NT2/D1 (cell line): ENCODE data around the gene MYO1E.

ENCODE experiments used
- DNase-seq: peaks from one replicate; pipeline ENCODE4 v3.0.0-alpha.2; 2011; ENCODE audit warnings: low read depth, low spot score
- H3K27me3 ChIP-seq: 2 replicates; pipeline ENCODE4 v1.6.0; 2011; ENCODE audit warnings: mild to moderate bottlenecking; ENCODE audit not compliant: insufficient read length, insufficient read depth
- H3K36me3 ChIP-seq: 2 replicates; pipeline ENCODE4 v1.6.1; 2011; ENCODE audit warnings: mild to moderate bottlenecking, low read length, mixed read lengths; ENCODE audit not compliant: insufficient read depth, insufficient read length
- H3K4me1 ChIP-seq: 2 replicates; pipeline ENCODE4 v1.5.1; 2011; ENCODE audit not compliant: insufficient read depth, insufficient read length
- H3K4me3 ChIP-seq: 2 replicates; pipeline ENCODE4 v1.5.1; 2011; ENCODE audit warnings: low read depth; ENCODE audit not compliant: insufficient read length
- H3K9ac ChIP-seq: 2 replicates; pipeline ENCODE4 v1.6.0; 2011; ENCODE audit warnings: low read depth; ENCODE audit not compliant: insufficient read length
- H3K9me3 ChIP-seq: 2 replicates; pipeline ENCODE4 v1.5.1; 2011; ENCODE audit warnings: mild to moderate bottlenecking, low read length; ENCODE audit not compliant: insufficient read depth
- SUZ12 ChIP-seq: IDR thresholded peaks from 2 replicates; pipeline ENCODE4 v1.6.1; 2011; ENCODE audit not compliant: insufficient read length, insufficient read depth; ENCODE audit errors: extremely low read depth
- YY1 ChIP-seq: IDR thresholded peaks from 2 replicates; pipeline ENCODE4 v1.6.1; 2011; ENCODE audit not compliant: insufficient read length, insufficient read depth
- ZNF274 ChIP-seq: IDR thresholded peaks from 2 replicates; pipeline ENCODE4 v1.6.1; 2011; ENCODE audit warnings: mild to moderate bottlenecking, low read depth, low read length

Gene MYO1E

DNA sequence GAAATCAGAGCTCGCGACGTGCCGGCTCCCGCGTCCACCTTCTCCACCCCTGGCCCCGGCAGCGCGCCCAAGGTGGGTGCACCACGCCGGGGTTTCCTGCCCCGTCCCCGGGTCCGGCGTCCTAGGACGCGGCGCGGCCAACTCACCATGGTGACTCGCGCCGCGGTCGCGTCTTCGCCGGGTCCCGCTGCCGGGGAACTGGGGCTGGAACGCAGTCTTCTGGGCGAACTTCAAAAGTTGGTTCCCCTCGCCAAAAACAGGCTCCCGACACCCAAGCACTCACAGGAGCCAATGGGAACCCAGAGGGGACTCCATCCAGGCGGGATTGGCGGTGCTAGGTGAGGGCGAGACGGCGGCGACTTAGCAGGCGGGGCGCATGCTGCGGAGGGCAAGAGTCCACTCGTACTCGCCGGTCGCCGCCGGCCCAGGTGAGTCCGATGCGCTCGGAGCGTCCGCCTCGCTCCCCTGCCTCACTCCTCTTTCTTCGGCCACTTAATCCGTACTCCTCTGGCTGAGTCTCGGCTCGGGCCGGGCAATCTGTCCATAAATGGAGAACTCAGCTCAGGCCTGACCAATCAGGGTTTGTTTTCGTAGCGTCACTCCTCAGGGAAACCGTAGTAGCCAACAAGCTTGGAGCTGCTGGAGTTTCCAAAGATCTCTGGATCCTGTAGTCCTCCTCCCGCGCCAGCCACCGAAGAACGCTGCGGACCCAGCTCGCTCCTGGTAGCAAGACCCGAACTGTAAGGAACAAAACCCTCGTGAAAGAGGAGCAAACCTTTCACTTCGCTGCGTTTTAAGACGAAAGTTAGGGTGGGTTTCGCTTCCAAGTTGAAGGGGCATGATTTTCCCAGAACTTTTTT lies at the start of gene MYO1E:
Gene MYO1E, minus strand, starts transcription at position 520 of the 860 bp plus-strand sequence. Its CDS starts 371 bp downstream, at position 149.
- Histone ChIP-seq H3K9me3 (no peaks in the 10 kb centered on the region), H3K27me3 (peaks cover 26% of the 10 kb centered on the region), H3K9ac (peak within 1 kb of the TSS; percentile 90), H3K4me3 (peak within 1 kb of the TSS; percentile 94), H3K4me1 (no peaks in the 10 kb centered on the region), H3K36me3 (no peaks in the 10 kb centered on the region)
- peak; percentile 97 for DNase-seq
- TF ChIP-seq ZNF274 (no peak), SUZ12 (no peak), YY1 (no peak)

GRCh38 chr15:59420986-59421618 lies 48.4 kb upstream of the MYO1E start:
- Histone ChIP-seq H3K9ac (no peak overlapping the region), H3K9me3 (no peaks in the 10 kb centered on the region), H3K4me3 (no peak overlapping the region), H3K4me1 (no peaks in the 10 kb centered on the region), H3K36me3 (no peaks in the 10 kb centered on the region), H3K27me3 (no peaks in the 10 kb centered on the region)
- DNase-seq: peak; percentile 81
- TF ChIP-seq YY1: no peak
- TF ChIP-seq ZNF274: no peak
- no peak for TF ChIP-seq SUZ12

DNA sequence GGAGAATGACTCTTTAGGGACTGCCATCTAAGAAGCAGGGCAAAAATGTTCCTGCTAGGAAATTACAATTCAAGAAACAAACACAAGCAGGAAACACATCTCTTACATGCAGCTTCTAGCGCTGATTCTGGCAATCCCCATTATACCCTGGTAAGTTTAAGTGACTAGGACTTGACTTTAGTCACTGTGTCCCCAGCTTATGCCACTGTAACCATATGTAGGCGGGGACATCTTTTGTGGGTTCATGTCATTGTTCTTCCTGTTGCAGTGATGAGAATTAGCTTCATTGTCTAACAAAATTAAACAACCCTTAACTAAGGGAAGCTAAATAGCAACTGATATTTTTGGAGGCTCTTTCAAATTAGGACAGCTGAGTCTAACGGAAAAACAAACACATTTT lies 47.4 kb upstream of the MYO1E start:
- DNase-seq: no peak
- no peaks in the 10 kb centered on the region for H3K27me3 ChIP-seq

GRCh38 chr15:59419170-59419569 lies 46.5 kb upstream of the MYO1E start:
- Histone ChIP-seq H3K36me3 (no peaks in the 10 kb centered on the region), H3K9me3 (no peaks in the 10 kb centered on the region), H3K9ac (no peak overlapping the region), H3K4me1 (no peaks in the 10 kb centered on the region), H3K4me3 (no peak overlapping the region), H3K27me3 (no peaks in the 10 kb centered on the region)
- TF ChIP-seq ZNF274 (no peak), SUZ12 (no peak), YY1 (no peak)
- DNase-seq: no peak

More for the DNA sequence above, 47.4 kb upstream of the MYO1E start:
- no peak for TF ChIP-seq YY1
- no peak for TF ChIP-seq SUZ12
- no peaks in the 10 kb centered on the region for H3K36me3 ChIP-seq
- H3K4me3 ChIP-seq: no peak overlapping the region
- H3K9me3 ChIP-seq: no peaks in the 10 kb centered on the region
- no peaks in the 10 kb centered on the region for H3K4me1 ChIP-seq
- no peak overlapping the region for H3K9ac ChIP-seq

- H3K27me3 ChIP-seq: no peaks in the 10 kb centered on the region
- no peak overlapping the region for H3K9ac ChIP-seq
- H3K4me1 ChIP-seq: no peaks in the 10 kb centered on the region
- no peaks in the 10 kb centered on the region for H3K36me3 ChIP-seq
- TF ChIP-seq ZNF274 (no peak), SUZ12 (no peak), YY1 (no peak)
- DNase-seq: no peak
- no peaks in the 10 kb centered on the region for H3K9me3 ChIP-seq
- H3K4me3 ChIP-seq: no peak overlapping the region
Measured at GRCh38 chr15:59416816-59417215, 44.1 kb upstream of the MYO1E start.

- no peak overlapping the region for H3K9ac ChIP-seq
- TF ChIP-seq YY1: no peak
- no peak for TF ChIP-seq SUZ12
- TF ChIP-seq ZNF274: no peak
- no peak for DNase-seq
Measured at GRCh38 chr15:59413577-59413976, 40.9 kb upstream of the MYO1E start.

GRCh38 chr15:59410391-59410896 lies 37.8 kb upstream of the MYO1E start:
- TF ChIP-seq YY1 (no peak), ZNF274 (no peak), SUZ12 (no peak)
- no peaks in the 10 kb centered on the region for H3K36me3 ChIP-seq
- H3K9ac ChIP-seq: no peak overlapping the region
- no peaks in the 10 kb centered on the region for H3K9me3 ChIP-seq
- H3K4me1 ChIP-seq: no peaks in the 10 kb centered on the region
- H3K4me3 ChIP-seq: no peak overlapping the region
- no peak for DNase-seq
- H3K27me3 ChIP-seq: no peaks in the 10 kb centered on the region

More at GRCh38 chr15:59413577-59413976, 40.9 kb upstream of the MYO1E start:
- no peaks in the 10 kb centered on the region for H3K9me3 ChIP-seq
- no peaks in the 10 kb centered on the region for H3K27me3 ChIP-seq
- H3K4me1 ChIP-seq: no peaks in the 10 kb centered on the region
- H3K36me3 ChIP-seq: no peaks in the 10 kb centered on the region
- no peak overlapping the region for H3K4me3 ChIP-seq
